HL-60 (cell line): Measurements from ENCODE around the gene ADAMTS15.

ENCODE experiments used
- GABPA ChIP-seq: IDR thresholded peaks from 2 replicates; pipeline ENCODE4 v1.6.1; 2012; ENCODE audit warnings: low read depth
- POLR2AphosphoS5 ChIP-seq: IDR thresholded peaks from 2 replicates; pipeline ENCODE4 v1.6.1; 2012; ENCODE audit warnings: low read depth
- SPI1 ChIP-seq: IDR thresholded peaks from 2 replicates; pipeline ENCODE4 v1.6.1; 2012; ENCODE audit warnings: low read depth, mild to moderate bottlenecking, borderline replicate concordance
- TF ChIP-seq, protein P1 (sequence below): IDR thresholded peaks from one replicate; pipeline ENCODE4 v1.5.1; 2011; ENCODE audit warnings: low read length, control low read depth, inconsistent platforms; ENCODE audit not compliant: insufficient read depth
- TF ChIP-seq, protein P2 (sequence below): IDR thresholded peaks from 2 replicates; pipeline ENCODE4 v1.6.1; 2012; ENCODE audit warnings: low read depth; ENCODE audit not compliant: insufficient replicate concordance

DNA sequence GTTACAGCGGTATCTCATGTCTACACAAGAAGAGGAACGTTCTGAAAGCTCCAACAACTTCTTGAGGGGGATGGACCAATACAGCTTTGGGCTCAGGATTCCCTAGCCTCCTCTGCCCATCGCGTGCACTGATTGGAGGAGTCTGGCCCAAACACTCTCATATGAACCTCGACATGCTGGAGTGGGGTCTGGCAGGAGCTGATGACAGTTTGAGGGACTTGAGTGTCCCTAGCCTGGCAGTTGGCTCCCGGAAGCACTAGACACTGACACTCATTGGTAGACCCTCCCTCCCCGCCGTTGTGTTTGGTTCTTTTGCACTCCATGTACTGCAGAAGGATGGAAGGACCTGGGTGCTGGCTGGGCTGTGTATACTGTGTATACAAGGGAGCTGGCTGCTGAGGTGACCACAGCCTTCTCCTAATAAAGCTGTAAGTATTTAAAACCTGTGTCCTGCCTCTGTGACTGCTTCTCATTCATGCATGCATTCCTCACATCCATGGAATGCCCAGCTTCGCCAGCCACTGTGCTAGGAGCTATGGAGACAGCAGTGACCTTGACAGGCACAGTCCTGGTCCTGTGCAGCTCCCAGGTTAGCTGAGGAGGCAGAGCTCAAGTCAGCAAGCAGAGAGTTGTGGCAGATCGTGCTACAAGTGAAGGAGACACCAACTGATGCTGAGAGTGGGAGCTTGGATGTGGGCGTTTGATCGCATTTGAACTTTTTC lies 27.9 kb downstream of the ADAMTS15 start:
- TF ChIP-seq POLR2AphosphoS5: no peak
- TF ChIP-seq, protein P1, sequence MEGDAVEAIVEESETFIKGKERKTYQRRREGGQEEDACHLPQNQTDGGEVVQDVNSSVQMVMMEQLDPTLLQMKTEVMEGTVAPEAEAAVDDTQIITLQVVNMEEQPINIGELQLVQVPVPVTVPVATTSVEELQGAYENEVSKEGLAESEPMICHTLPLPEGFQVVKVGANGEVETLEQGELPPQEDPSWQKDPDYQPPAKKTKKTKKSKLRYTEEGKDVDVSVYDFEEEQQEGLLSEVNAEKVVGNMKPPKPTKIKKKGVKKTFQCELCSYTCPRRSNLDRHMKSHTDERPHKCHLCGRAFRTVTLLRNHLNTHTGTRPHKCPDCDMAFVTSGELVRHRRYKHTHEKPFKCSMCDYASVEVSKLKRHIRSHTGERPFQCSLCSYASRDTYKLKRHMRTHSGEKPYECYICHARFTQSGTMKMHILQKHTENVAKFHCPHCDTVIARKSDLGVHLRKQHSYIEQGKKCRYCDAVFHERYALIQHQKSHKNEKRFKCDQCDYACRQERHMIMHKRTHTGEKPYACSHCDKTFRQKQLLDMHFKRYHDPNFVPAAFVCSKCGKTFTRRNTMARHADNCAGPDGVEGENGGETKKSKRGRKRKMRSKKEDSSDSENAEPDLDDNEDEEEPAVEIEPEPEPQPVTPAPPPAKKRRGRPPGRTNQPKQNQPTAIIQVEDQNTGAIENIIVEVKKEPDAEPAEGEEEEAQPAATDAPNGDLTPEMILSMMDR: no peak
- TF ChIP-seq, protein P2, sequence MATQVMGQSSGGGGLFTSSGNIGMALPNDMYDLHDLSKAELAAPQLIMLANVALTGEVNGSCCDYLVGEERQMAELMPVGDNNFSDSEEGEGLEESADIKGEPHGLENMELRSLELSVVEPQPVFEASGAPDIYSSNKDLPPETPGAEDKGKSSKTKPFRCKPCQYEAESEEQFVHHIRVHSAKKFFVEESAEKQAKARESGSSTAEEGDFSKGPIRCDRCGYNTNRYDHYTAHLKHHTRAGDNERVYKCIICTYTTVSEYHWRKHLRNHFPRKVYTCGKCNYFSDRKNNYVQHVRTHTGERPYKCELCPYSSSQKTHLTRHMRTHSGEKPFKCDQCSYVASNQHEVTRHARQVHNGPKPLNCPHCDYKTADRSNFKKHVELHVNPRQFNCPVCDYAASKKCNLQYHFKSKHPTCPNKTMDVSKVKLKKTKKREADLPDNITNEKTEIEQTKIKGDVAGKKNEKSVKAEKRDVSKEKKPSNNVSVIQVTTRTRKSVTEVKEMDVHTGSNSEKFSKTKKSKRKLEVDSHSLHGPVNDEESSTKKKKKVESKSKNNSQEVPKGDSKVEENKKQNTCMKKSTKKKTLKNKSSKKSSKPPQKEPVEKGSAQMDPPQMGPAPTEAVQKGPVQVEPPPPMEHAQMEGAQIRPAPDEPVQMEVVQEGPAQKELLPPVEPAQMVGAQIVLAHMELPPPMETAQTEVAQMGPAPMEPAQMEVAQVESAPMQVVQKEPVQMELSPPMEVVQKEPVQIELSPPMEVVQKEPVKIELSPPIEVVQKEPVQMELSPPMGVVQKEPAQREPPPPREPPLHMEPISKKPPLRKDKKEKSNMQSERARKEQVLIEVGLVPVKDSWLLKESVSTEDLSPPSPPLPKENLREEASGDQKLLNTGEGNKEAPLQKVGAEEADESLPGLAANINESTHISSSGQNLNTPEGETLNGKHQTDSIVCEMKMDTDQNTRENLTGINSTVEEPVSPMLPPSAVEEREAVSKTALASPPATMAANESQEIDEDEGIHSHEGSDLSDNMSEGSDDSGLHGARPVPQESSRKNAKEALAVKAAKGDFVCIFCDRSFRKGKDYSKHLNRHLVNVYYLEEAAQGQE: no peak
- no peak for TF ChIP-seq GABPA
- no peak for TF ChIP-seq SPI1
